Measurements from ENCODE around the gene VTA1. TPM values are rescaled to one million over a fixed set of nuclear protein-coding genes. Genes with fewer than 3 reads are reported as not detected.
A peak's percentile ranks its signal among the peaks of the same experiment; 100 is the strongest.
"Not testable (repeated sequence)": the region's sequence is repeated elsewhere in the genome, so short reads cannot be mapped to it uniquely, and the experiment has no call there.

VTA1 gene
- total and polyA plus RNA-seq, 2 of the 4 experiments (the other 2 are of a cell fraction) = 60.9 to 120 TPM

GRCh38 chr6:142146828-142147662 is at the start of gene VTA1, which contains the start of gene NMBR (continued):
- peak; percentile 90 for TF ChIP-seq BHLHE40 (IDR thresholded peaks at IDR 0.05; ENCODE audit: low read depth, low read length)
- peak; percentile 61; the same call in 1 of the 2 replicates for TF ChIP-seq CHD1 (IDR thresholded peaks at IDR 0.05; ENCODE audit: low read depth, low read length)

- WGBS, 2 experiments (ENCODE audit: extremely low coverage in 2 of 2, insufficient read length in 1 of 2) = no CpG with 5 or more reads among the region's 5 CpGs
- POLR2A ChIA-PET (ENCODE audit: unreplicated experiment); H3K18ac ChIP-seq (ENCODE audit: low read depth, low read length); H2AK5ac ChIP-seq (ENCODE audit: low read depth, low read length); BruUV-seq (replicated peaks); H3K14ac ChIP-seq (replicated peaks; ENCODE audit: low read depth, low read length); H3K4me1 ChIP-seq (ENCODE audit: control insufficient read depth, insufficient read depth, low read length); H4K8ac ChIP-seq (ENCODE audit: low read depth in 2 of 2, low read length in 2 of 2); dilution Hi-C loops (cut with HindIII; ENCODE audit: low sequenced_read_pairs, unreplicated experiment); H2BK120ac ChIP-seq (ENCODE audit: low read depth, low read length); H3K27ac ChIP-seq (ENCODE audit: insufficient read depth, low read length); H3K79me1 ChIP-seq (ENCODE audit: low read depth in 1 of 2, low read length in 2 of 2); H3K4ac ChIP-seq (ENCODE audit: low read depth, low read length); ATAC-seq (ENCODE audit: low read depth); H2AFZ ChIP-seq (replicated peaks; ENCODE audit: low read length, poor library complexity); H3K9ac ChIP-seq (ENCODE audit: low read depth, low read length); H2BK5ac ChIP-seq (ENCODE audit: low read depth, low read length, poor library complexity, severe bottlenecking); H3K36me3 ChIP-seq (ENCODE audit: control insufficient read depth, insufficient read depth, low read length); H4K5ac ChIP-seq (ENCODE audit: low read depth, low read length); H4K91ac ChIP-seq (ENCODE audit: insufficient read depth, low read depth, low read length); H2BK15ac ChIP-seq (ENCODE audit: low read depth, low read length); H3K27me3 ChIP-seq (ENCODE audit: control insufficient read depth, insufficient read depth, low read length); H3K4me3 ChIP-seq (ENCODE audit: insufficient read depth, low read depth, low read length); H2BK20ac ChIP-seq (ENCODE audit: low read depth, low read length); CTCF ChIA-PET; H3K4me2 ChIP-seq (ENCODE audit: low read depth, low read length); H3K9me3 ChIP-seq (ENCODE audit: control insufficient read depth, insufficient read depth, low read length); DNase-seq; H2AK9ac ChIP-seq (replicated peaks; ENCODE audit: low read depth, low read length, poor library complexity); intact Hi-C loops (cut with micrococcal nuclease); H3K9me1 ChIP-seq (ENCODE audit: insufficient read depth, low read length); H4K20me1 ChIP-seq (ENCODE audit: insufficient read depth, low read length); H3K23ac ChIP-seq (ENCODE audit: low read depth, low read length); H3K56ac ChIP-seq (ENCODE audit: extremely low read depth, insufficient read depth, low read length): not testable (repeated sequence)
- in situ Hi-C loops (cut with MboI; ENCODE audit: low sequenced_read_pairs) = loop anchor here (10.0 kb wide), 1 partner anchor 120 kb away; no protein-coding TSS in a partner anchor
Measured at GRCh38 chr6:142104820-142105219, 42.2 kb upstream of the VTA1 start.

DNA sequence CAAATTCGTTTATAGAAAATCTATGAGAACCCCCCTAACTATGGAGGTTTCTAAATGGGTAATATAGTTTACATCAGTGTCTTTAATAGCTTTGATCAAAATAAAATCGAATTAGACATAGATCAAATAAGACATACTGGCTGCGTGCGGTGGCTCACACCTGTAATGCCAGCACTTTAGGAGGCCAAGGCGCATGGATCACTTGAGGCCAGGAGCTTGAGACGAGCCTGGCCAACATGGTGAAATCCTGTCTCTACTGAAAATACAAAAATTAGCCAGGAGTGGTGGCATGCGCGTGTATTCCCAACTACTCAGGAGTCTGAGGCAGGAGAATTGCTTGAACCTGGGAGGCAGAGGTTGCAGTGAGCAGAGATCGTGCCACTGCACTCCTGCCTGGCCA is 36.2 kb upstream of the VTA1 start:
- intact Hi-C loops (cut with micrococcal nuclease); H3K4me1 ChIP-seq (ENCODE audit: control insufficient read depth, insufficient read depth, low read length); BruUV-seq (replicated peaks); H2AFZ ChIP-seq (replicated peaks; ENCODE audit: low read length, poor library complexity); H3K4ac ChIP-seq (ENCODE audit: low read depth, low read length); DNase-seq; H3K23ac ChIP-seq (ENCODE audit: low read depth, low read length); H3K9me1 ChIP-seq (ENCODE audit: insufficient read depth, low read length); H3K36me3 ChIP-seq (ENCODE audit: control insufficient read depth, insufficient read depth, low read length); H3K4me2 ChIP-seq (ENCODE audit: low read depth, low read length); H4K8ac ChIP-seq (ENCODE audit: low read depth in 2 of 2, low read length in 2 of 2); H2BK120ac ChIP-seq (ENCODE audit: low read depth, low read length); H4K20me1 ChIP-seq (ENCODE audit: insufficient read depth, low read length); H2AK9ac ChIP-seq (replicated peaks; ENCODE audit: low read depth, low read length, poor library complexity); H3K18ac ChIP-seq (ENCODE audit: low read depth, low read length); H4K91ac ChIP-seq (ENCODE audit: insufficient read depth, low read depth, low read length); H3K9ac ChIP-seq (ENCODE audit: low read depth, low read length); H4K5ac ChIP-seq (ENCODE audit: low read depth, low read length); H2BK5ac ChIP-seq (ENCODE audit: low read depth, low read length, poor library complexity, severe bottlenecking); H2BK20ac ChIP-seq (ENCODE audit: low read depth, low read length); H3K14ac ChIP-seq (replicated peaks; ENCODE audit: low read depth, low read length); H2BK15ac ChIP-seq (ENCODE audit: low read depth, low read length); dilution Hi-C loops (cut with HindIII; ENCODE audit: low sequenced_read_pairs, unreplicated experiment); CTCF ChIA-PET; H3K27me3 ChIP-seq (ENCODE audit: control insufficient read depth, insufficient read depth, low read length); H3K27ac ChIP-seq (ENCODE audit: insufficient read depth, low read length); H3K4me3 ChIP-seq (ENCODE audit: insufficient read depth, low read depth, low read length); H3K56ac ChIP-seq (ENCODE audit: extremely low read depth, insufficient read depth, low read length); POLR2A ChIA-PET (ENCODE audit: unreplicated experiment); H3K79me1 ChIP-seq (ENCODE audit: low read depth in 1 of 2, low read length in 2 of 2); H2AK5ac ChIP-seq (ENCODE audit: low read depth, low read length); H3K9me3 ChIP-seq (ENCODE audit: control insufficient read depth, insufficient read depth, low read length); ATAC-seq (ENCODE audit: low read depth): not testable (repeated sequence)
- 70% methylated on average over 2 of the region's 9 CpGs; no CpG with 5 or more reads in 1 of the 2 experiments for WGBS, 2 experiments (ENCODE audit: extremely low coverage in 2 of 2, insufficient read length in 1 of 2)
- in situ Hi-C loops (cut with MboI; ENCODE audit: low sequenced_read_pairs) = loop anchor here (10.0 kb wide), 1 partner anchor 436 kb away; no protein-coding TSS in a partner anchor

All from IMR-90 (cell line).